Activated gamma-delta T cell (primary cell): Measurements from ENCODE around the gene KRTAP20-2.

ENCODE experiments used
- DNase-seq: peaks from one replicate; lab custom pipeline; 2025; lab: John Stamatoyannopoulos, UW

Gene KRTAP20-2

GRCh38 chr21:30674312-30674711 lies 39.3 kb downstream of the KRTAP20-2 start:
- DNase-seq: no peak

GRCh38 chr21:30676737-30677136 lies 41.7 kb downstream of the KRTAP20-2 start:
- no peak for DNase-seq

GRCh38 chr21:30680586-30680985 lies 45.6 kb downstream of the KRTAP20-2 start:
- DNase-seq: no peak

GRCh38 chr21:30684506-30684905 lies 49.5 kb downstream of the KRTAP20-2 start:
- DNase-seq: no peak
